Measurements from ENCODE around the gene CDH24. TPM values are rescaled to one million over a fixed set of nuclear protein-coding genes. Genes with fewer than 3 reads are reported as not detected.

The CDH24 gene
- total and polyA plus RNA-seq, 9 of the 15 experiments (the other 6 are each of a cell fraction or from before 2014, with no cell fraction given) = 0.04 to 16.2 (median 4.9) TPM

DNA sequence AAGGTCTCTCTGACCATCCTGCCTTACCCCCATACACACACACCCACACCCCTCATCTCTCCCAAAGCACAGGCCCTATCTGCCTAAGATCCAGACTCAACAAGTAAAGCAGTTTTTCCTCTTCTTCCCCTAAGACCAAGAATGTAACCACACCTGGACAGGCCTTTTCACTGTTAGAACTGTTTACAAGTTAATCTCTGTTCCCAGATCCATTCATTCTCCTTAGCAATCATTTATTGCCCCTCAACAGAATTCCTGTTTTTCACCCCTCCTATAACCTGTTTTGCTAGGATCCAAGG, 49.4 kb upstream of the CDH24 start (continued):
- TF ChIP-seq, protein P1, sequence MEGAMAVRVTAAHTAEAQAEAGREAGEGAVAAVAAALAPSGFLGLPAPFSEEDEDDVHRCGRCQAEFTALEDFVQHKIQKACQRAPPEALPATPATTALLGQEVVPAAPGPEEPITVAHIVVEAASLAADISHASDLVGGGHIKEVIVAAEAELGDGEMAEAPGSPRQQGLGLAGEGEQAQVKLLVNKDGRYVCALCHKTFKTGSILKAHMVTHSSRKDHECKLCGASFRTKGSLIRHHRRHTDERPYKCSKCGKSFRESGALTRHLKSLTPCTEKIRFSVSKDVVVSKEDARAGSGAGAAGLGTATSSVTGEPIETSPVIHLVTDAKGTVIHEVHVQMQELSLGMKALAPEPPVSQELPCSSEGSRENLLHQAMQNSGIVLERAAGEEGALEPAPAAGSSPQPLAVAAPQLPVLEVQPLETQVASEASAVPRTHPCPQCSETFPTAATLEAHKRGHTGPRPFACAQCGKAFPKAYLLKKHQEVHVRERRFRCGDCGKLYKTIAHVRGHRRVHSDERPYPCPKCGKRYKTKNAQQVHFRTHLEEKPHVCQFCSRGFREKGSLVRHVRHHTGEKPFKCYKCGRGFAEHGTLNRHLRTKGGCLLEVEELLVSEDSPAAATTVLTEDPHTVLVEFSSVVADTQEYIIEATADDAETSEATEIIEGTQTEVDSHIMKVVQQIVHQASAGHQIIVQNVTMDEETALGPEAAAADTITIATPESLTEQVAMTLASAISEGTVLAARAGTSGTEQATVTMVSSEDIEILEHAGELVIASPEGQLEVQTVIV (CRISPR knock-in tag; IDR thresholded peaks at IDR 0.05; ENCODE audit: borderline replicate concordance) = no peak
- TF ChIP-seq NR2F6 (CRISPR knock-in tag; IDR thresholded peaks at IDR 0.05) = no peak
- TF ChIP-seq HDAC8 (tag; IDR thresholded peaks at IDR 0.05) = no peak
- no peak for TF ChIP-seq KLF10 (CRISPR knock-in tag; IDR thresholded peaks at IDR 0.05)
- TF ChIP-seq EGR1 (conservative IDR thresholded peaks at IDR 0.05) = no peak
- no peak for TF ChIP-seq LCOR (CRISPR knock-in tag; IDR thresholded peaks at IDR 0.05)

- H3K4me2 ChIP-seq (ENCODE audit: insufficient read depth, low read length) = no peak overlapping the region
- H2AFZ ChIP-seq (ENCODE audit: low read depth, low read length) = no peak overlapping the region
- H3K36me3 ChIP-seq (ENCODE audit: control insufficient read depth, insufficient read depth, low read length) = no peaks in the 10 kb centered on the region
- 39% methylated on average over 3 of the region's 4 CpGs for WGBS (ENCODE audit: insufficient coverage, low coverage, missing lambda C conversion rate)
- in situ Hi-C loops (cut with MboI) (loop anchor here (5.0 kb wide), 1 partner anchor 38 kb away; no protein-coding TSS in a partner anchor), intact Hi-C loops (cut with micrococcal nuclease) (loop anchor here (5.0 kb wide), 2 partner anchors 118 to 133 kb away; no protein-coding TSS in a partner anchor)
- no peak overlapping the region for H3K27ac ChIP-seq (ENCODE audit: extremely low read depth, low read depth, low read length)
- no peak overlapping the region for H3K9ac ChIP-seq (ENCODE audit: insufficient read depth in 1 of 2, low read depth in 2 of 2, low read length in 2 of 2)
- no peaks in the 10 kb centered on the region for H3K79me2 ChIP-seq (ENCODE audit: control insufficient read depth, insufficient read depth, low read length)
- ATAC-seq (no peak), DNase-seq (ENCODE audit: extremely low read depth in 1 of 4, low spot score in 3 of 4) (no peak), FAIRE-seq (no peak)
- no peaks in the 10 kb centered on the region for H4K20me1 ChIP-seq (replicated peaks; ENCODE audit: control insufficient read depth, insufficient read depth, low read length)
- H3K9me1 ChIP-seq (ENCODE audit: control insufficient read depth, insufficient read depth, low read length) = no peaks in the 10 kb centered on the region
- no peaks in the 10 kb centered on the region for H3K9me3 ChIP-seq (replicated peaks; ENCODE audit: control insufficient read depth, insufficient read depth, low read depth, low read length)
- H3K4me1 ChIP-seq (replicated peaks in 1 of 2; ENCODE audit: control insufficient read depth in 2 of 2, insufficient read depth in 2 of 2, low read length in 2 of 2) = peaks cover 4 to 8% of the 10 kb centered on the region in 2 experiments; a peak in 4 of 5 replicates
- CTCF ChIA-PET (ENCODE audit: low intra/inter-chr PET ratio) = interaction anchor here (1.7 kb wide), 1 partner anchor 36 kb away, joined by 4 read pairs; no protein-coding TSS in a partner anchor
- POLR2A ChIA-PET = interaction anchor here (1.5 kb wide), 1 partner anchor 10 kb away, joined by 15 read pairs; the partner anchor contains the start of genes ACIN1 and C14orf119
- no TSS peak for BruUV-seq (replicated peaks)
- H3K4me3 ChIP-seq = no peak overlapping the region
- 0 out of 5 replicates have a peak, but pooled peaks cover 0 to 4% of the 10 kb centered on the region in 2 experiments for H3K27me3 ChIP-seq (ENCODE audit: control insufficient read depth in 2 of 2, insufficient read depth in 2 of 2, low read length in 2 of 2)
- TF ChIP-seq SPI1 (IDR thresholded peaks at IDR 0.05; ENCODE audit: borderline replicate concordance, low read depth, low read length) = 0 out of 2 replicates have a peak, but pooled peaks have one; percentile 31
- no peak for TF ChIP-seq ZNF212 (CRISPR knock-in tag; IDR thresholded peaks at IDR 0.05)
Observed at GRCh38 chr14:23105348-23105824, 48.1 kb upstream of the CDH24 start.
